GM21423 (cell line): ENCODE measurements around the gene LYPD6B.

ENCODE experiments used
- ATAC-seq: cut with Tn5 transposase; IDR thresholded peaks from one replicate; pipeline ENCODE4 v1.9.1; 2021; ENCODE audit warnings: mild to moderate bottlenecking, moderate library complexity; ENCODE audit not compliant: unreplicated experiment

The LYPD6B gene

GRCh38 chr2:149038442-149039212 is at the start of gene LYPD6B:
TSS of gene LYPD6B (plus strand) at chr2:149038699. CDS start at chr2:149130949, 92,250 bp downstream.
- ATAC-seq, result peak; percentile 59

GRCh38 chr2:148989882-148990493 is 48.5 kb upstream of the LYPD6B start:
- peak; percentile 83 for ATAC-seq

- no peak for ATAC-seq
These were observed 47.5 kb upstream of the LYPD6B start for GRCh38 chr2:148990968-148991367.

GRCh38 chr2:148992448-148992847 is 46.1 kb upstream of the LYPD6B start:
- no peak for ATAC-seq

- no peak for ATAC-seq
These were observed 45.1 kb upstream of the LYPD6B start for GRCh38 chr2:148993351-148993750.

- ATAC-seq, result no peak
These were observed 44.2 kb upstream of the LYPD6B start for GRCh38 chr2:148994341-148994740.

- no peak for ATAC-seq
These were observed 41.7 kb upstream of the LYPD6B start for GRCh38 chr2:148996805-148997204.

- no peak for ATAC-seq
These were observed 40.2 kb upstream of the LYPD6B start for GRCh38 chr2:148998165-148998830.

- no peak for ATAC-seq
These were observed 39.7 kb upstream of the LYPD6B start for GRCh38 chr2:148998831-148999200.

- no peak for ATAC-seq
These were observed 39.0 kb upstream of the LYPD6B start for GRCh38 chr2:148999451-148999921.

- no peak for ATAC-seq
These were observed 38.2 kb upstream of the LYPD6B start for GRCh38 chr2:149000158-149000938.

GRCh38 chr2:149001496-149001895 is 37.0 kb upstream of the LYPD6B start:
- ATAC-seq, result no peak

- no peak for ATAC-seq
These were observed 36.1 kb upstream of the LYPD6B start for GRCh38 chr2:149002378-149002890.

- no peak for ATAC-seq
These were observed 35.4 kb upstream of the LYPD6B start for GRCh38 chr2:149002891-149003740.

- ATAC-seq, result no peak
These were observed 33.7 kb upstream of the LYPD6B start for GRCh38 chr2:149004836-149005235.

GRCh38 chr2:149005471-149006077 is 32.9 kb upstream of the LYPD6B start:
- no peak for ATAC-seq

- no peak for ATAC-seq
These were observed 31.5 kb upstream of the LYPD6B start for GRCh38 chr2:149006883-149007543.

GRCh38 chr2:149008381-149008780 is 30.1 kb upstream of the LYPD6B start:
- ATAC-seq, result no peak
